ENCODE data around the gene NCOA7.

NCOA7 gene

GRCh38 chr6:125815080-125815910, 24.5 kb downstream of the NCOA7 start:
- DNase-seq, result no peak

DNA sequence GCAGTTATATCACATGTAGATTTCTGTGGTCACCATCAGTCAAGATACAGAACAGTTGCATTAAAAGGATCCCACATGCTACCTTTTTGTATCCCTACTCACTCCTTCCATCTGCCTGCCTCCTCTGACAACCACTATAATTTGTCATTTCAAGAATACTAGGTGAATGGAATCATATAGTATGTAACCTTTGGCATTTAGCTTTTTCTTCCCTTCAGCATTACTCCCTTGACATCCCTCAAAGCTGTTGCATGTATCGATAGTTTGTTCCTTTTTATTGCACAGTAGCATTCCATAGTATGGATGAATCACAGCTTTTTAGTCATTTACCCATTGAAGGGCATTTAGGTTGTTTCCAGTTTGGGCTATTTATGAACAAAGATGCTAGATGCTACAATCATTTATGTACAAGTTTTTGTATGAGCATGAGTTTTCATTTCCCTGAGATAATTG, 26.1 kb downstream of the NCOA7 start:
- no peak for DNase-seq

DNA sequence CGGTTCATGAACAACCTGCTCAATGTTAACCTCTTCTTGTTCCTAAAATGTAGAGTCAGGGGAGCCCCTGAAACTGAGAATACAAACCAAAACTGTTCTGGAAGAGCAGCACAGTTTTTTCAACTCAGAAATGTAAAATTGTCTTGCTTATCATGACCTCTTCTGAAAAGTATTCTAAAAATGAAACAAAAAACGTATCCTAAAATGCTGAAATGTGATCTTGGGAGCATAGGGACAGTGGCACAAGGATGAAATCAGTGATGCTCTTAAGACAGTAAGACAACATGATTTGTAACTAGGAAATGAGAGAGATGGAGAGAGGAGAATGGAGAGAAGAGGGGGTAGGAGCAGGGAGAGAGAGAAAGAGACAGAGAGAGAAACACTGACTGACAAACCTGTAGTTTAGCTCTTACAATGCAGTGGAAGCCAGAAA, 27.5 kb downstream of the NCOA7 start:
- no peak for DNase-seq

DNA sequence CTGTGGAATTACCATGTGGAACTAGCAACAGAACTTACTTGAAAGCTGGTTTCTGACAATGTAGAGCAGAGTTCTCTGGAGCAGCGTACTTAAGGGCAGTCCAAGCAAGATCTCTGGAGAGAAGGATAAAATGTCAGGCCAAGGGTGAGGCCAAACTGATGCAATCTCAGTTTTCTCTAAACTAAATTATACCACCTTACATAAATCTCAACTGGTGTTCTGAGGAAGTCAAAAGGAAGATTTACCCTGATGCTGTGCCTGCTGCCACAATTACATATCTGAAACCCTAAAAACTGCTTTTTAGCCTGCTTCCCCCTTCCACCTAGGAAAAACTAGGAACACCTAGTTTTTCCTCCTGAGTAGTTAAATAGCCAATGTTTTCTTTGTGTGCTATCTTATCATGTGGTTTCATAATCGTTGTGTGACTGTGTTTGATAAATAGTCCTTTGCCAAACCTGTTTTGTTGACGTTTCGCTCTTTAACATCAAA, 28.1 kb downstream of the NCOA7 start:
- DNase-seq, result no peak

- DNase-seq, result no peak
Observed at GRCh38 chr6:125819535-125820326, 29.0 kb downstream of the NCOA7 start.

DNA sequence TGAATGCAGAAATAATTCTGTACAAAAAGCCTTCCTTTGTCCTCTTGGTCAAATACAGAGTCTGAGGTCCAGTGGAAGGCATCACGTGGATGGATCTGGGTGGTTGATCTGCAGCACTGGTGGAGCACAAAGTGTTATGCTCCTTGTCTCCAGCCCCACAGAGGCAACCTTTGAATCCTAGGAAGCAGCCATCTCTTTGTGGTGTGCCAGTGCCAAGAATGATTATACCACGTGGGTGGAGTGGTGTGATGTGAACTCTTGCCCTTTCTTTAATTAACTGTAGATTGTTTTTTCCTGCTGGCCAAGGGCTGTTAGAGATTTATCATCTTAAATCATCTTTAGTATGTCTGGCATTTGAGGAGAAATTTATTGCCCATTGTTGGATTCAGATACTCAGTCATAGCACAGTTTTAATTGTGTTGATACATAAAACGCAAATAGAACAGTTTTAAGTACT, 31.1 kb downstream of the NCOA7 start:
- DNase-seq, result no peak

DNA sequence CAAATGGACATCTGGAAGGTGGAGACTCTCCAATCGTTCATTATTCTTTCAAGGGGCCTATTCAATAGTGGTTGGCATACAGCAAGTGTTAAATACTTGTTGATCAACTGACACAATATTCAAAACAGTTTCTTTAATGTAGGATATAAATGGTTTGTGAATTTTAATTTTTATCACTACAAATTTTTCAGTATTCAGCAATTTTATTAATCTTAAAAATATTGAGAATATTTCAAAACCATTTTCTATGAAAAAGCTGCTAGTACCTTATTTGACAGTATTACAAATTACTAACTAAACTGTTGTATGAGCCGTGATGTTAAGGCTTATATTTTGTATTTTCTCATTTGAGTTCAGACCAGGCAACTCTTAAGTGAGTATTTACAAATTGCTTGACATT, 32.4 kb downstream of the NCOA7 start:
- DNase-seq, result no peak

GRCh38 chr6:125824946-125825771, 34.4 kb downstream of the NCOA7 start:
- DNase-seq, result no peak

GRCh38 chr6:125826695-125827463, 36.1 kb downstream of the NCOA7 start:
- DNase-seq, result no peak

DNA sequence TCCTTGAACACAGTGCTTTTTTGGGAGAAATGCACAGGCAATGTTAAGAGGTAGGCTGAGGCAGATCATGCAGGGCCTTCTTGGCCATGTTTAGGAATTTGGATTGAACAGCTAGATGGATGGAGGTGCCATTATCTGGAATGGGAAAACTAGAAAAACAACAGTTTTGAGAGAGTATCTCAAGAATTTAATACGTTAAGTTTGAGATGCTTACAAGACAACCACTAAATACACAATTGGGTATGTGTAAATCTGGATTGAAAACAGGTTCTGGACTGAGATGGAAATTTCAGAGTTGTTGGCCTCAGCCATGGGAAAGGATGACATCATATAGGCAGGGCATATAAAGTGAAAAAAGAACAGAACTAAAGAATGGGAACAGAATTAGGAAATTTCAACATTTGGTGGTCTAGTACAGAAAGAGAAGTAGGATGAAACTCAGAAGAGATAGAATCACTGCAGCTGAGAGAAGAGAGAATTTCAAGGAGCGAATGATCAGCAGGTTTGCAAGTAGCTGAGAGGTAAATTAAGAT, 37.1 kb downstream of the NCOA7 start:
- no peak for DNase-seq

DNA sequence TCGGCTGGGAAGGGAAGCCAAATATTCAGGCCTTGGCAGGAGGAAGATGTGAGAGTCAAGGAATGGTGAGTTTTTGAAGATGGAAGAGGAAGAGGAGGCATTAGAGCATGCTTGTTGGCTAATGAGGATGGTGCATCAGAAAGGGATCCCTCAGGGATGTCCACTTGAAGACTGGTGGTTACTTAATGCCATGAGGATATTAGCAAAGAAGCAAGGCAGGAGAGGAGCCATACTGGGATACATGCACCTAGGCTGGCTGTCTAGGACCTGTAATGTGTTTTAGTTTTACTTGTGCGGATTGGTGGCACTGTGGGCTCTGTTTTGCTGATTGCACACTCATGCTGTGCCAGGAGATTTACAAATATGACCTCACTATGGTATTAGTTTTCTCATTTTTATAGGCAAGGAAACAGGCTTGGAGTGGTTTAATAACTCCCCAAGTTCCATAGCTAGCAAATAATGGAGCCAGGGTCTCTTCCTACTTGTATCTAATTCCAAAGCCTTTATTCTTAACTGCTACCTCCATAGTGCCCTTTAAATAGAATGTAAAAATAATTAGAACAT, 37.8 kb downstream of the NCOA7 start:
- DNase-seq, result no peak

DNA sequence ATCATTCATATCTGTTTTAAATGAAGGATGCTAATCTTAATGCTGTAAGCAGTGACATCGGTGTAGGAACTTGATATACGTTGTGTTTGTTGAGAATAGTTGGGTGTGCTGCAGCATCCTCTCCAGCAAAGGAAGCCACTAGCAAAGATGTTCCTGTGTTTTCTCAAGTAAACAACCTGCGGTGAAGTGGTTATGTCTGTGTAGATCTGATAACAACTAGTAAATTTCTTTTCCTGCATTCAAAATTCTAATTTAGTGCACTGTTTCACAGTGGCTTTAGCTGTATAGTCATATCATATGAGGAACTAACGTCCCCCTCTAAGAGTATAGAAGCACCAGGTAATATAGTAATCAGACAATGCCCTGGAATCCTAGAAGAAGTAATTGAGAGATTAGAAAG, 38.7 kb downstream of the NCOA7 start:
- no peak for DNase-seq

DNA sequence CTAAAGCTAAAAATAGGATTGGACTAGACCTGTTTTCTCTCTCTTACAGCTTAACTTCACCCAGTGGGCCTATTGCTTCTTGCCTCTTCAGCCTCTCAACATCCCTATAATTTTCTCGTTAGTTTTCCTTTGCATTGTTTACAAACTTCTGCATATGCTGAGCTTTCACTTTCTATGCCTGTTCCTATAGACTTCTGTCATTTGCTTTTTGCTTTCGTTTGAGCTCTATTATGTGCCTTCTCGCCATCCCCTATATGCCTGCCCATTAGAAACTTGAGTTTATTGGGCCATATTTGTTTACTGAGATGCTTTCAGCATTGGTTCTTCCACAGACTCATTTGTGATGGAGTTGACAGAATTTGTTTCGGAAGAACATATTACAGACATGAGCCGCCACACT, 40.9 kb downstream of the NCOA7 start:
- no peak for DNase-seq

DNA sequence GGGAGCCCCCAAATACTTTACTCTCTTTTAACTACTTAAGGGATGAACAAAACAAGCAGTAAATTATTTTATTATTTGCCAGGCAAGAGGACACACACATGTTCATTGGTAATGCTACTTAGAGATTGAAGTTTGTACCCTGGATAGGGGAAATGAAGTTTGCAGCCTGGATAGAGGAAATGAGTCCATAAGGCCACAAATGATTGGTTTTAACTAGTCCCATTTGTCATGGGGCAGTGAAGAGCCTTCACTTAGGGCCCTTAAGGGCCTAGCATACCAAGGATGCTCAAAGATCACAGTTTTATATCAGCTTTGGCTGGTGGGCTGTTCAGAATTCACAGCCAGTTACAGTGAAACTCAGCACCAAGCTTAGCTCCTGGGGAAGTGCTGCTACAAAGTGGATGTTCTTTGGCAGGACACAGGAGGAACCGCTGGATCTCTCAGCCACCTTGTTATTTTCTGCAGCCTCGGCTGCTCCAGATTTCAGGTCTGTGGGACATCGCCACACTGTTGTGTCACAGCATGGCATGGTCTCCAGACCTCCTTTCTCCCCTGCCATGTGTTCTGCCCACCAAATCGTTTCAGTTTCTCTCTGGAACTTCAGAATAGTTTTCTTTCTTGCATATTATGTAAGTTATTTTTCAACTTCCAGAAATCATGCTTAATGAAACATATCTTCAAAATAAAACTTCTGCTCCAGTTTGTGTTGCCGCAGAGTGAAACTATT, 41.8 kb downstream of the NCOA7 start:
- DNase-seq, result no peak

GRCh38 chr6:125834348-125834747, 43.6 kb downstream of the NCOA7 start:
- DNase-seq, result no peak

GRCh38 chr6:125835221-125835744, 44.5 kb downstream of the NCOA7 start:
- no peak for DNase-seq

- no peak for DNase-seq
Observed at GRCh38 chr6:125836466-125836865, 45.7 kb downstream of the NCOA7 start.

- DNase-seq, result no peak
Observed at GRCh38 chr6:125839471-125839870, 48.7 kb downstream of the NCOA7 start.

DNA sequence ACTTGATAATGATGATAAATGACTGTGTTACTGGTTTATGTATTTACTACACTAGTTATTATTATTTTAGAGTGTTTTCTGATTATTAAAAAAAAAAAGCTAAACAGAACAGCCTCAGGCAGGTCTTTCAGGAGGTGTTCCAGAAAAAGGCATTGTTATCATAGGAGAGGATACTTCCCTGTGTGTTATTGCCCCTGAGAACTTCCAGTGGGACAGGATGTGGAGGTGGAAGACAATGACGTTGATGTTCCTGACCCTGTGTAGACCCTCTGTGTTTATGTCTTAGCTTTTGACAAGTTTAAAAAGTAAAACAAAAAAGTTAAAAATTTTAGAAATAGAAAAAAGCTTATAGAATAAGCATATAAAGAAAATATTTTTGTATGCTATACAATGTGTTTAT, 49.1 kb downstream of the NCOA7 start:
- DNase-seq, result no peak

GRCh38 chr6:125841356-125842090, 50.8 kb downstream of the NCOA7 start:
- no peak for DNase-seq
